Thoracic aorta (tissue), 2 donors: ENCODE data around the gene SEMA4D. TPM values are rescaled to one million over a fixed set of nuclear protein-coding genes. Genes with fewer than 3 reads are reported as not detected.

Experiments used
- ATAC-seq: fragments of 150-250 bp; one replicate; pipeline ENCODE4 v1.8.0; 2017; ENCODE audit warnings: low read depth; ENCODE audit not compliant: insufficient number of reproducible peaks, low FRiP score
- DNase-seq: peaks from one replicate; pipeline ENCODE4 v3.0.0-alpha.2; 2020; ENCODE audit warnings: low spot score
- H3K27ac ChIP-seq, 2 donors: fragments of 200-600 bp; sonication (generic); 1 replicate in 1 of 2; 2 replicates in 1 of 2; pipeline ENCODE4 v1.5.1; 2016; ENCODE audit warnings: mild to moderate bottlenecking in 2 of 2, moderate library complexity in 2 of 2
- H3K27me3 ChIP-seq: fragments of 200-600 bp; sonication (generic); replicated peaks from 2 replicates; pipeline ENCODE4 v1.6.0; 2016; ENCODE audit warnings: mild to moderate bottlenecking; ENCODE audit not compliant: insufficient read depth
- H3K36me3 ChIP-seq: fragments of 200-600 bp; sonication (generic); one replicate; pipeline ENCODE4 v1.5.1; 2016
- H3K4me1 ChIP-seq, 2 donors: fragments of 200-600 bp; sonication (generic); 1 replicate in 1 of 2; 2 replicates in 1 of 2; pipeline versions ENCODE4 v1.5.1 to v1.6.0; 2016; ENCODE audit warnings: low read depth in 2 of 2, mild to moderate bottlenecking in 1 of 2; ENCODE audit not compliant: control insufficient read depth in 1 of 2
- H3K4me3 ChIP-seq: fragments of 200-600 bp; sonication (generic); 2 replicates; pipeline ENCODE4 v1.5.1; 2016; ENCODE audit warnings: mild to moderate bottlenecking
- H3K9me3 ChIP-seq: fragments of 200-600 bp; sonication (generic); 2 replicates; pipeline ENCODE4 v1.5.1; 2016
- total RNA-seq, 2 donors: library from RNA; depleted of rRNA; stranded (reverse); fragments of >200 nt; gene quantifications; one replicate each; pipeline versions ENCODE4 v1.1.0 to v1.2.3, GENCODE V29; 2016
- TF ChIP-seq, protein P1 (sequence below): fragments of 200-600 bp; sonication (generic); IDR thresholded peaks from one replicate; pipeline ENCODE4 v1.5.1; 2019; ENCODE audit warnings: antibody characterized with exemption

SEMA4D gene
- total RNA-seq, 2 donors from 2014 or later, result 16.9 to 20.2 TPM

DNA sequence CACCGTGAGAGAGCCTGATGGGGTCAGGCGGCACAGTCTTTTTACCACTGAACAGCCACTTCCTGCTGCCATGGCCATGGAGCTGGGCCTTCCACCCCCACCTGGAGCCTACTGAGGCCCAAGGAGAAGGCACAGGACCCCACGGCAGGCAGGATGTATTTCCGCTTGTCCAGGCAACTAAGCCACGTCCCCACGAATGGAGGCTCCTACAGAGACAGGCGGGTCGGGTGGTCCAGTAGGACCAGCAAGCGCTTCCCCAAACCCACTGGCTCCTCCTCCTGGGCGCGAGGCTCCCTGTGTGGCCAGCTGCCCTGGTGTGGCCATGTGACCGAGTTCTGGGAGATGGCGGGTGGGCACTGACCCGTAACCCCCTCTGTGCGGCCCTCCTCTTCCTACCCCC is 113.1 kb downstream of the SEMA4D start:
- DNase-seq, result no peak
- Histone ChIP-seq H3K4me1 (no peaks in the 10 kb centered on the region), H3K36me3 (peaks cover 4% of the 10 kb centered on the region), H3K27ac (no peak overlapping the region), H3K9me3 (no peaks in the 10 kb centered on the region), H3K27me3 (no peaks in the 10 kb centered on the region), H3K4me3 (no peak overlapping the region)
- TF ChIP-seq, protein P1, sequence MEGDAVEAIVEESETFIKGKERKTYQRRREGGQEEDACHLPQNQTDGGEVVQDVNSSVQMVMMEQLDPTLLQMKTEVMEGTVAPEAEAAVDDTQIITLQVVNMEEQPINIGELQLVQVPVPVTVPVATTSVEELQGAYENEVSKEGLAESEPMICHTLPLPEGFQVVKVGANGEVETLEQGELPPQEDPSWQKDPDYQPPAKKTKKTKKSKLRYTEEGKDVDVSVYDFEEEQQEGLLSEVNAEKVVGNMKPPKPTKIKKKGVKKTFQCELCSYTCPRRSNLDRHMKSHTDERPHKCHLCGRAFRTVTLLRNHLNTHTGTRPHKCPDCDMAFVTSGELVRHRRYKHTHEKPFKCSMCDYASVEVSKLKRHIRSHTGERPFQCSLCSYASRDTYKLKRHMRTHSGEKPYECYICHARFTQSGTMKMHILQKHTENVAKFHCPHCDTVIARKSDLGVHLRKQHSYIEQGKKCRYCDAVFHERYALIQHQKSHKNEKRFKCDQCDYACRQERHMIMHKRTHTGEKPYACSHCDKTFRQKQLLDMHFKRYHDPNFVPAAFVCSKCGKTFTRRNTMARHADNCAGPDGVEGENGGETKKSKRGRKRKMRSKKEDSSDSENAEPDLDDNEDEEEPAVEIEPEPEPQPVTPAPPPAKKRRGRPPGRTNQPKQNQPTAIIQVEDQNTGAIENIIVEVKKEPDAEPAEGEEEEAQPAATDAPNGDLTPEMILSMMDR, result no peak
- ATAC-seq, result no peak

DNA sequence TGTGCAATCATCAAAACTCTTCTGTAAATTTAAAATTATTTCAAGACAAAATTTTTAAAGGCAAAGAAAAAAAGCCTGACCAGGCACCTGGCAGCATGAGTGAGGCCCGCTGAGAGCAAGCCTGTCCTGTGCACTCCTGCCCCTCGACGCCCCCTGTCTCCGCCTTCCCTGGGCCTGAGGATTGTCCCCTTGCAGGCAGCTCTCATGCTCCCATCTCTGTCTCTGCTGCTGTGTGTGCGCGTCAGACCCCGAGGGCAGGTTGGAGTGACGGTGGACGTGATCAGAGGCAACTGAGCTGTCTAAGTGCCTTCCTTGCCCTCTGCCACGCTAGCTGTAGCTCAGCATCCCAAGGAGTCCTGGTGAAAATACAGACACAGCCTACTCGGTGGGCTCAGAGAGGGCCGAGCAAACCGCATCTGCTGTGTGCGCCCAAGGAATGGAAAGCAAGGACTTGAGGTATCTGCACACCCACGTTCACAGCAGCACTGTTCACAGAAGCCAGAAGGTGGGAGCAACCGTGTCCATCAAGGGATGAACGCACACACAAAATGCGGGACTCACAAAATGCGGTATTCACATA is 114.1 kb downstream of the SEMA4D start:
- no peak overlapping the region for H3K4me3 ChIP-seq
- H3K27ac ChIP-seq, result no peak overlapping the region
- TF ChIP-seq, protein P1, result no peak
- H3K9me3 ChIP-seq, result no peaks in the 10 kb centered on the region
- H3K27me3 ChIP-seq, result no peaks in the 10 kb centered on the region
- no peaks in the 10 kb centered on the region for H3K4me1 ChIP-seq
- DNase-seq, result no peak
- H3K36me3 ChIP-seq, result peaks cover 2% of the 10 kb centered on the region
- ATAC-seq, result no peak

DNA sequence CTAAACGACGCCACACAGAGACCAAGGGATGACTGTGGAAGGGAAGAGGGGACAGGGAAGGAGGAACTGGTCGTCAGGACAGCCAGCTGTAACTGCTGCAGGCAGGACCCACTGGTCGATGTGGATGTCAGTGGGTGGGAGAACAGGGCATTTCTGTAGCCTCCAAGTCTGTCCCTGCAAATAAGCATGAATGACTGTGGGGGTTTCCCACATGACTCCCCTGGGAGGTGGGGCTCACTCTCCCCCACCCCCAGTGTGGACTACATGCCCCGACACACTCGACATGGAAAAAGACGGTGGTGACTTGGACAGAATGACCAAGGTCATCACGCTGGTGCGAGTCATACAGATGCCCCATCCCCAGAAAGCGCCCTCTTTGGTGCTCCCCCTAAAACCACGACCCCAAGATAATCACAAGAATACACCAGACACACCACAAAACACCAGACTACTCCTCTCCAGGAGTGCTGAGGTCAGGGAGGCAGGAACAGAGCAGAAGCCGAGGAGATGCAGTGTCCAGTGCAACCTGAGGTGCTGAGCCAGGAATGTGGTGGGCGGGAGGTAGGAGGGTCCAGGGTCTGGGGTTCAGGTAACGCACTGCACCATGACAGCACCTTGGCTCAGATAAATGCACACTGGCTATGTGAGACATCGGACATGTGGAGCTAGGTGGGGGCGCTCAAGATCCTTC is 114.7 kb downstream of the SEMA4D start:
- H3K9me3 ChIP-seq, result no peaks in the 10 kb centered on the region
- DNase-seq, result no peak
- H3K4me1 ChIP-seq, result no peaks in the 10 kb centered on the region
- H3K4me3 ChIP-seq, result no peak overlapping the region
- TF ChIP-seq, protein P1, result no peak
- peaks cover 4% of the 10 kb centered on the region for H3K36me3 ChIP-seq
- no peak for ATAC-seq
- H3K27ac ChIP-seq, result no peak overlapping the region
- H3K27me3 ChIP-seq, result no peaks in the 10 kb centered on the region

DNA sequence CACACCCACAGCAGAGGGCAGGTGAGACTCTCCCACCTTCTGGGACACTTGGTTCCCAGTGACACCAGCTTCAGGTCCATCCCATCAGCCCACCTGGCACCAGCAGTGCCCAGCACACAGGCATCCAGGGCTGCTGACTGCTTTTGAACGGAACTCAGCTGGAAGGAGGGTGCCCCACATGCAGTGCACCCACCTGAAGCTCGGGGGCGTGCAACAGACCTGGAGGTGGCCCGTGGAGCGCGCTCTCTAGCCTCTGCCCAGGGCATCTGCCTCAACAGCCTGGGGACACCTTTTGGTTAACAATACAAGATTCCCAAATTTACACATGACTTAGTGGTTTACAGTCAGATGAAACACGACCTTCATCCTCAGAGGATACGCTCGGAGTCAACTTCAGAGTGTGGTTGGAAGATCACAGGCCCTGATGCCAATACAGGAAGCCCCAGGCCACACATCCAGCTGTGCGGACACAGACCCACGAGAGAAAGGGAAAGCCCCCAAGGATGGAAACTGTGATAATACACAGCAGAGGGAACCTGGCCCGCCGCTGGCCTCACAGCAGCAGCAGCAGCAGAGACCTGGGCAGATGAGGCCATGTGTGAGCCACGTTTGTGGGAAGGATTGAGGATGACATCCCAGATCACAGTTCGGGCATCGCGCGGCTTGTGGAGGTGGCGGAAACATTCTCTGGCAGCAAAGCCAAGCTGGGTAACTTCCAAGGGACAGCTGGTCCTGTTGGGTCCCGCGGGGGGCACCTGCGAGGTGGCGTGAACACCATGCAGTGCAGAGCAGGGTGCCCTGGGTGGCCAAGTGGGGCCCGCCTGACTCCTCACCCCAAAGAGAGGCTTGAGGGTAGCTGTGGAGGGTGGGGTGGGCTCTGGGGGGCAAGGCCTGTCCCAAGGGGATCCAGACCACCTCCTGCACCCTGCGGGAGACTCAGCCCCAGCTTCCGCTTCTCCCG is 115.6 kb downstream of the SEMA4D start:
- H3K27ac ChIP-seq, result no peak overlapping the region
- no peaks in the 10 kb centered on the region for H3K4me1 ChIP-seq
- peaks cover 4% of the 10 kb centered on the region for H3K36me3 ChIP-seq
- H3K4me3 ChIP-seq, result no peak overlapping the region
- ATAC-seq (no peak), DNase-seq (no peak)
- no peaks in the 10 kb centered on the region for H3K9me3 ChIP-seq
- TF ChIP-seq, protein P1, result no peak
- H3K27me3 ChIP-seq, result no peaks in the 10 kb centered on the region

DNA sequence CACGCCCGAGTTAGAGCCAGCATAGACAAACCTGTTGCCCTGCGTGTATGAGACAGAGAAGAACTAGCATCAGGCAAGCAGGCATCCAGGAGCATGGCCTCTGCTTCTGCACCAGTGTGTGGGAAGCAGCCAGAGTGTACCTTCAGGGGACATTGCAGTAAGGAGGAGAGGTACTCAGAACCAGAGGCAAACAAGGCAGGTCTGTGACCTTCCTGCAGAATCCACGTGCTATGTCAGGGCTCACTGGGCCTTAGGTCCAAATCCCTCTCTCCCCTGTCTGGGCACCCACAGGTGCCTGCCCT is 116.7 kb downstream of the SEMA4D start:
- TF ChIP-seq, protein P1, result no peak
- Histone ChIP-seq H3K4me1 (no peaks in the 10 kb centered on the region), H3K4me3 (no peak overlapping the region), H3K27me3 (no peaks in the 10 kb centered on the region), H3K27ac (no peak overlapping the region), H3K36me3 (peaks cover 4% of the 10 kb centered on the region), H3K9me3 (no peaks in the 10 kb centered on the region)
- no peak for DNase-seq
- no peak for ATAC-seq
